Measurements from ENCODE around the gene FAM47E. TPM values are rescaled to one million over a fixed set of nuclear protein-coding genes. Genes with fewer than 3 reads are reported as not detected.

Gene FAM47E
- total and polyA plus RNA-seq, 2 of the 13 experiments (the other 11 are each of a cell fraction or from before 2014, with no cell fraction given) = 0.33 to 0.66 TPM

DNA sequence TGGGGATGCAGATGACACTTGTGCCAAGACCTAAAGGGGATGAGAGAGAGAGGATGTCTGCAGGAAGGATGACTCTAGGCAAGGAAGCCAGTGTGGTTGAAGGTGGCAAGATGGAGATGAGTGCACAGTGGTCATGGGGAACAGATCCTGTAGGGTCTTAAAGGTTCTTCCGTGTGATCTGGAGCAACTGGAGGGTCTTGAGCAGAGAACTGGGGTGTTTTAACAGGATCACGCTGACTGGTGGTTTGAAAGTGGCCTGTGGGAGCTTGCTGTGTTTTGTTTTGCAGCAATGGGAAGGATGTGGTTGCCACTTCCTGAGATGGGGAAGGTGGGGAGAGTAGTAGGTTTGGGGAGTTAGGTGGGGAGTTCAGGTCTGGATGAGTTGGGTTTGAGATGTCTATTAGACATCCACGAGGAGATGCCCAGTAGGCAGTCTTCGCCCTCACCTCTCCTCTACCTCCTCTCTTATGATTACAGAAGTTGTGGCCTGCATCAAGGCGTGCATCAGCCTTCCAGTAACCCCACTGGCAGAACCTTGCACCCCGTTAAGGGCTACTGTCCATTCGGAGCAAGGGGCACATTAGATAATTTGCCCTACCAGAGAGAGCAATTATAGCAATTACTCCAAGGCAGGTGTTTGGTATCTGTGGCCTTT is 53.6 kb downstream of the FAM47E start:
- ChIA-PET POLR2A (interaction anchor here (1.0 to 3.5 kb wide), 5 partner anchors 27 to 93 kb away, joined by 3 to 22 read pairs (median 5); no protein-coding TSS in a partner anchor), CTCF (ENCODE audit: low intra/inter-chr PET ratio, low total read pairs) (no interaction called here)
- Histone ChIP-seq H3K9me3 (ENCODE audit: low read length) (no peaks in the 10 kb centered on the region), H4K20me1 (ENCODE audit: insufficient read depth, low read length) (no peaks in the 10 kb centered on the region), H3K79me2 (ENCODE audit: insufficient read depth, low read length) (peaks cover 10% of the 10 kb centered on the region), H3K4me2 (ENCODE audit: low read depth, low read length) (peak overlapping the region; percentile 86), H3K4me1 (ENCODE audit: insufficient read depth, low read length) (peaks cover 68% of the 10 kb centered on the region), H3K36me3 (replicated peaks in 1 of 2; ENCODE audit: control insufficient read depth in 1 of 2, insufficient read depth in 2 of 2, low read length in 2 of 2) (peaks cover 4 to 7% of the 10 kb centered on the region in 2 experiments; a peak in 3 of 5 replicates), H3K4me3 (replicated peaks in 1 of 3; ENCODE audit: insufficient read depth in 1 of 3, low read depth in 2 of 3, low read length in 3 of 3) (peak overlapping the region; percentile 79 to 99 (median 92); a peak in 5 of 6 replicates), H3K9ac (ENCODE audit: insufficient read depth, low read depth, low read length) (peak overlapping the region; percentile 89), H3K27me3 (ENCODE audit: control insufficient read depth in 1 of 2, insufficient read depth in 2 of 2, low read length in 2 of 2) (no peaks in the 10 kb centered on the region; a peak in 1 of 5 replicates), H3K27ac (ENCODE audit: extremely low read length, insufficient read depth, low read length) (no peak overlapping the region), H2AFZ (ENCODE audit: low read length) (no peak overlapping the region)
- FAIRE-seq (no peak), ATAC-seq (no peak), DNase-seq (ENCODE audit: low spot score) (no peak)
- in situ Hi-C loops (cut with HindIII; ENCODE audit: extremely low pct_ligation_motif_present, low pct_unique_long_range_greater_than_20kb) (loop anchor here (10.0 kb wide), 1 partner anchor 130 kb away; no protein-coding TSS in a partner anchor), intact Hi-C loops (cut with micrococcal nuclease; ENCODE audit: unreplicated experiment) (no loop called here)
- TF ChIP-seq ZFX (CRISPR knock-in tag; IDR thresholded peaks at IDR 0.05; ENCODE audit: low read depth) = no peak
- no peak for TF ChIP-seq PCBP2 (optimal IDR thresholded peaks at IDR 0.05; ENCODE audit: low read depth, low read length, poor library complexity, severe bottlenecking)
- no peak for TF ChIP-seq TRIM22 (IDR thresholded peaks at IDR 0.05)
- no peak for TF ChIP-seq KDM6A (CRISPR knock-in tag; IDR thresholded peaks at IDR 0.05; ENCODE audit: low read depth)
- no peak for TF ChIP-seq DNMT1 (CRISPR knock-in tag; IDR thresholded peaks at IDR 0.05)
- no peak for TF ChIP-seq ZSCAN21 (CRISPR knock-in tag; IDR thresholded peaks at IDR 0.05; ENCODE audit: borderline replicate concordance)
- TF ChIP-seq HINFP (CRISPR knock-in tag; IDR thresholded peaks at IDR 0.05; ENCODE audit: low read depth) = no peak
- no peak for TF ChIP-seq CC2D1A (CRISPR knock-in tag; IDR thresholded peaks at IDR 0.05)
- no peak for TF ChIP-seq PRMT3 (CRISPR knock-in tag; IDR thresholded peaks at IDR 0.05; ENCODE audit: borderline replicate concordance, low read depth)
- TF ChIP-seq ZNF124 (CRISPR knock-in tag; IDR thresholded peaks at IDR 0.05) = no peak
- TF ChIP-seq TMF1 (CRISPR knock-in tag; IDR thresholded peaks at IDR 0.05; ENCODE audit: low read depth) = no peak
- TF ChIP-seq, protein P1, sequence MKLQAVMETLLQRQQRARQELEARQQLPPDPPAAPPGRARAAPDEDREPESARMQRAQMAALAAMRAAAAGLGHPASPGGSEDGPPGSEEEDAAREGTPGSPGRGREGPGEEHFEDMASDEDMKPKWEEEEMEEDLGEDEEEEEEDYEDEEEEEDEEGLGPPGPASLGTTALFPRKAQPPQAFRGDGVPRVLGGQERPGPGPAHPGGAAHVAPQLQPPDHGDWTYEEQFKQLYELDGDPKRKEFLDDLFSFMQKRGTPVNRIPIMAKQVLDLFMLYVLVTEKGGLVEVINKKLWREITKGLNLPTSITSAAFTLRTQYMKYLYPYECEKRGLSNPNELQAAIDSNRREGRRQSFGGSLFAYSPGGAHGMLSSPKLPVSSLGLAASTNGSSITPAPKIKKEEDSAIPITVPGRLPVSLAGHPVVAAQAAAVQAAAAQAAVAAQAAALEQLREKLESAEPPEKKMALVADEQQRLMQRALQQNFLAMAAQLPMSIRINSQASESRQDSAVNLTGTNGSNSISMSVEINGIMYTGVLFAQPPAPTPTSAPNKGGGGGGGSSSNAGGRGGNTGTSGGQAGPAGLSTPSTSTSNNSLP (IDR thresholded peaks at IDR 0.05; ENCODE audit: low read depth, low read length) = no peak
- no peak for TF ChIP-seq ATF1 (CRISPR knock-in tag; IDR thresholded peaks at IDR 0.05)
- no TSS peak for BruUV-seq (replicated peaks)
- 81% methylated on average over 7 of the region's 7 CpGs for WGBS (ENCODE audit: low lambda C conversion rate)
